NK-92 (cell line): Measurements from ENCODE around the gene SBK3.
A peak's percentile ranks its signal among the peaks of the same experiment; 100 is the strongest.
"Not testable (repeated sequence)": the region's sequence is repeated elsewhere in the genome, so short reads cannot be mapped to it uniquely, and the experiment has no call there.

Experiments used
- DNase-seq: peaks from one replicate; lab custom pipeline; 2025; ENCODE audit not compliant: unreplicated experiment; lab: John Stamatoyannopoulos, UW

The SBK3 gene

DNA sequence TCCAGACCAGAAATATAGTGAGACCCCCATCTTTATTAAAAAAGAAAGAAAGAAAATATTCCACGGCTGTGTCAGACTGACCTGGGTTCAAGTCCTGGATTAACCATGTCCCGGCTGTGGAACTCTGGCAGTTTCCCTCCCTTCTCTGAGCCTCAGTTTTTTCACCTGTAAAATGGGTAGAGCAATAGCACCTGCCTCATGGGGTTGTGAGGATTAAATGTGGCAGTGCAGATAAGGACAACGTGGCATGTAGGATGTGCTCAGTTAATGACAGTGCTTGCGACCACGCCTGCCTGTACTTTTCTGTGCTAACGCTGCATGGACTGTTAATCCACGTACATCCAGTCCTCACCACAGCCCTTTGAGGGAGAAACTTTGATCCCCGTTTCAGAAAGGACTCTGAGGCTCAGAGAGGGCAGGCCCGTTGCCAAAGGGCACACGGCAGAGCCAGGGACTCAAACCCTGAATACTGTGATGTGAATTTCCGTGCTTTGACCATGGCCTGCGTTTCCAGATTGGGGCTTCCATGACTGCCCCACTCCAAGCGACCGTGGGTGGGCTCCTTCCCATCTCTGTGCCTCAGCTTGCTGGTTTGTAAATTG lies 24.6 kb downstream of the SBK3 start:
- no peak for DNase-seq

DNA sequence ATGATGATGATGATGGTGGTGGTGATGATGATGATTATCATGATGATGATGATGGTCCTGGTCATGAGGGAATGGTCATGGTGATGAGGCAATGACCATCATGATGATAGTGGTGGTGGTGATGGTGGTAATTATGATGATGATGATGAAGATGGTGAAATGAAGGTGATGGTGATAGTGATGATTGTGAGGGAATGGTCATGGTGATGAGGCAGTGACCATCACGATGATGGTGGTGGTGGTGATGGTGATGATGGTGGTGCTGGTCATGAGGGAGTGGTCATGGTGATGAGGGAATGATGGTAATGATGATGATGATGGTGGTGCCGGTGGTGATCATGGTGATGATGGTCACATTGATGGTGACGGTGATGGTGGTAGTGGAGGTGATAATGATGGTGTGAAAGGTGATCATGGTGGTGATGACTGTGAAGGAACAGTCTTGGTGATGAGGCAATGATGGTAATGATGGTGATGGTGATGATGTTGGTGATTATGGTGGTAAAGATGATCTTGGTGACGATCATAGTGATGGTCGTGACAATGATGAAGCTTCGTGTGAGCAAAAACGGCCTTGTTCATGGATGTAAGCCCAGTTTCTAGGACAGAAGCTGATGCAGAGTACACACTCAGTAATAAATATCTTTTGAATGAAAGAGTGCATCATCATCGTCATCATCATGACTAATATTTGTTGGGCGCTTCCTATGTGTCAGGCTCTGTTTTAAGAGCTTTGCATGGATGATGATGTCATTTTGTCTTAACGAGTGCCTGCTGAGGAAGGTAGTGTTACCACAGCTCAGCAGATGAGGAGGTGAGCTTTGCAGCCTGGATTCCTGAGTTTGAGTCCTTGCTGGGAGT lies 25.7 kb downstream of the SBK3 start:
- DNase-seq: no peak

DNA sequence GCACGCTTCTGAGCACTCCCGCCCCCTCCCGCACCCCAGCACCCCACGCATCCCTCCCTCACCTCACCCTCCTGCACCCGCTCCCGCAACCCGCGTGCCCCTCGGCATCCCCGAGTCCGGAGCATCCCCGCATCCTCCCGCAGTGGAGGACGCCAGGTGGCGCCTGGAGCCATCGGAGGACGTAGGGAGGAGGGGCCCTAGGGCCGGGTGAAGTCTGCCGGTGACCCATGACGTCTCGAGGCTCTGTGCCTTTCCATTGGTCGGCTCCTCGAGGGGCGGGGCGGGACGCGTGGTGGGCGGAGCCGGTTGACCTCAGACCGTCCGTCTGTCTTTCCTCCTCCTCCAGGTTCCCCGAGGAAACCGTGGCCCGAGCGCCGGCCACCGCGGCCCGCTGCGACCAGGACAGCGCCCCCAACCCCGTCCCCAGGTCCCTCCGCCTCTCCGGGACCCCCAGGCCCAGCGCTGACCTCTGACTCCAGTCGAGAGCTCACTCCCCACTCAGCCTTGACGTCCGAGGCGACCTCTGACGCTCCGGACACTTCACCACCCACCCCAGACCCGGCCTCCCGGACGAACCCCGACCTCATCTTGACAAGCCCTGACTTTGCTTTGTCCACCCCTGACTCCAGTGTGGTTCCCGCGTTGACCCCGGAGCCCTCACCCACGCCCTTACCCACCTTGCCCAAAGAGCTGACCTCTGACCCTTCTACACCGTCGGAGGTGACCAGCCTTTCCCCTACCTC lies 28.3 kb downstream of the SBK3 start:
- DNase-seq: peak; percentile 47

GRCh38 chr19:55508120-55508519 lies 37.2 kb downstream of the SBK3 start:
- DNase-seq: no peak

DNA sequence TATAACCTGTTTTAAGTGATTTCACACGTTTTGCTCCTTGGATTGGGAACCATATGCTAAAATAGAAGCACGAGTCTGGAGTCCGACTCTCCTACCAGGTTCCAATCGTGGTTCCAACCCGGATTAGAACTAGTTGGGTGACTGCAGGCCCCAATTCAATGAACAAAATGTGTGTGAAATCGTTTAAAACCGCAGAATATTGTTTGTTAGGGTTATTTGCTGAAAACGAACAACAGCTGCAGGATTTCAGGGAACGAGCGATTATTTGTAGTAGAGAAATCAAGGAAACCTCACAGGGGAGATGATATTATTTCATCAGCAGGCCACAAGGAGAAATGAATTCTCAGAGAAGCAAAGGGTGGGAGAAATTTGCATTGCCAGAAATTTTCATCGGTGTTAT lies 40.4 kb downstream of the SBK3 start:
- no peak for DNase-seq

DNA sequence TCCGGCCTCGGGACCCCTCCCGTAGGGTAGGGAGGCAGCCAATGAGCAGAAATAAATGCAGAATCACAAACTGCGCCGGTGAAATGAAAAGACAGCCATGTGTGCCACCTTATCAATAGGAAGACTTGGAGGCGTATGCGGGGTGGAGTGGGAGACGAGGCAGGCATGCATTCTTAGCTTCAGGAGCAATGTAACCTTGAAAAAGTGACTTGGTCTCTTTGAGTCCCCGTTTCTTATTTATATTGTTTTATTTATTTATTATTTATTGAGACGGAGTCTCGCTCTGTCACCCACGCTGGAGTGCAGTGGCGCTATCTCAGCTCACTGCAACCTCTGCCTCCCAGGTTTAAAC lies 41.1 kb downstream of the SBK3 start:
- DNase-seq: no peak

GRCh38 chr19:55503502-55504251 lies 41.7 kb downstream of the SBK3 start:
- DNase-seq: no peak

GRCh38 chr19:55503157-55503501 lies 42.2 kb downstream of the SBK3 start:
- DNase-seq: no peak

- no peak for DNase-seq
These were observed 43.0 kb downstream of the SBK3 start for GRCh38 chr19:55502197-55502952.

GRCh38 chr19:55500368-55500952 lies 44.9 kb downstream of the SBK3 start:
- DNase-seq: no peak

GRCh38 chr19:55498246-55498840 lies 47.0 kb downstream of the SBK3 start:
- no peak for DNase-seq

DNA sequence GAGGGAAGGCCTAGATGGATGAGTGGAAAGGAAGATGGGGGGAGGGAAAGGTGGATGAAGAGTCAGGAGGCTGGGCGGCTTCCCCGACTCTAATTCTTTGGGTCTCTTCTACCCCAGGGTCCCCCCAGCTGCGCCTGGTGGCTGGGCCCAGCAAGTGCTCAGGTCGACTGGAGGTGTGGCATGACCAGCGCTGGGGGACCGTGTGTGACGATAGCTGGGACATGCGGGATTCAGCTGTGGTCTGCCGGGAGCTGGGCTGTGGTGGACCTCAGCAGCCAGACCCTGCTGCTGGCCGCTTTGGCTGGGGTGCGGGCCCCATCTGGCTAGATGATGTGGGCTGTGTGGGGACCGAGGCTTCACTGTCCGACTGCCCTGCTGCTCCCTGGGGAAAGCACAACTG lies 47.6 kb downstream of the SBK3 start:
- no peak for DNase-seq

- not testable (repeated sequence) for DNase-seq
These were observed 48.5 kb downstream of the SBK3 start for GRCh38 chr19:55496820-55497219.

GRCh38 chr19:55495646-55496349 lies 49.5 kb downstream of the SBK3 start:
- no peak for DNase-seq

DNA sequence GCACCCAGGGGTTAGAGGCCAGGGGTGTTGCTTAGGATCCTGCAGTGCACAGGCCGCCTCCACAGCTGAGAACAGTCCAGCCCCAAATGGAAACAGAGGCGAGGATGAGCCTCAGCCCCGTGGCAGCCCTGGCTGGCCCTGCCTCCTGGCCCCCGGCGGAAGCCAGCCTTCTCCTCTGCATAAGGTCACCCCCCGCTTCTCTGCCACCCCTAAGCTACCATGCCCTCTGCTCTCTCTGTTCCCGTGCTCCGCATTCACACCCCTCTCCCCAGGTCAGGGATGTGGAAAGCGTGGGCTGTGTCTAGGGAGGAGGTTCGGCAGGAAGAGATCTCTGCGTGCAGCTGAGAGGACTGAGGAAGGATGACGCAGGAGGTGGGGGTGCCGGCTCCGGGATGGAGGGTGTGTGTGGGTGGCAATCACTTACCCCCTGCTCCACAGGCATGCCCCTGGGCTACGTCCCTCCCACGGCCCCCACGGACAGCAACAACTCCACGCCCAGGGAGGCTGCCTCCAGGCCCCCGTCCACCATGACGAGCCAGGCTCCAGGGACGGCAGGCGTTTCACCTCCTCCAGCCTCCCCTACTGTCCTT lies 51.1 kb downstream of the SBK3 start:
- no peak for DNase-seq

- no peak for DNase-seq
These were observed 51.6 kb downstream of the SBK3 start for GRCh38 chr19:55493645-55494171.

DNA sequence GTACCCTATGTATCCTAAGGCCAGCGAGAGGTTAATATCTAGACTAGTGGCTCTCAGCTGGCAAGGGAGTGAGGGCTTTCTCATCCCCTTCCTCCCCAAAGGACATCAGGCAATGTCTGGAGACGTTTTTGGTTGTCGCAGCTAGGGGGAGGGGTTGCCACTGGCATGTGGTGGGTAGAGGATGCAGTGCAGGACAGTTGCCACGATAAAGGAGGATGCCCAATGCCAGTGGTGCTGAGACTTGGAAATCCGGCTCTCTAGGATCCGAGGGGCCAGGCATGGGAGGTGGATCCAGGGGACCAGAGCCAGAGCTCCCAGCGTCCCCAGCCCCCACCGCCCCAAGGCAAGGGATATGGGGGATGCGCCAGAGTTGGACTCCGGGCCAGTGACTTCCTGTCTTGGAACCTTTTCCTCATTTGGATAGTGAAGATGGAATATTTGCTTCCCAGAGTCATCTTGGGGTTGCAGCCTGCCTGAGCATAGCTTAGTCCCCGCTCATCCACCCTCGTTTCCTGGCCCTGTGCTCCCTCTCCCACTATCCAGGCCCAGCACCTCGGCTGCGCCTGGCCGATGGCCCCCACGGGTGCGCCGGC lies 52.2 kb downstream of the SBK3 start:
- DNase-seq: no peak

DNA sequence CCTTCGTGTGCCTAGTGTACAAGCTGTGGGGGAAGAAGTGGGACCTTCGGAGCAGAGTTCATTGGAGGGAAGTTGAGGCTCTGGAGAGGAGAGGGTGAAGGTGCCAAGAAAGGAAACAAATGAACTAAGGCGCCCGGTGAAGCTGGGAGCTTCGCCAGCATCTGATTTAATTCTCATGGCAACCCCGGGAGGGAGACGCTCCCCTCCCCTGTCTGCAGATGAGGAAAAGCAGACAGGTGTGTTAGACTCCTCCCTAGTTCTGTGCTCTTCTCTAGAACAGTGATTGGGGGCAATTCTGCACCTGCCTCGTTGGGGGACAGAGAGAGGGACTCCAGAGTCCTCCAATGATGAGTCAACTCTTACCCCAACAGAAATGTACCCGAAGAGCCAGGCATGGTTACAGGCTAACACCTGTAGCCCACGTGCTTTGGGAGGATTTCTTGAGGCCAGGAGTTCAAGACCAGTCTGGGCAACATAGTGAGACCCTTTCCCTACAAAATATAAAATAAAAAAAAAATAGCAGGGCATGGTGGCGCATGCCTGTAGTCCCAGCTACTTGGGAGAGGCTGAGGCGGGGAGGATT lies 52.9 kb downstream of the SBK3 start:
- DNase-seq: no peak
